Esophagus squamous epithelium (tissue), 5 donors: ENCODE measurements around the gene SELL. TPM values are rescaled to one million over a fixed set of nuclear protein-coding genes. Genes with fewer than 3 reads are reported as not detected.

Experiments
- DNase-seq: peaks from one replicate; lab custom pipeline; 2025; lab: John Stamatoyannopoulos, UW
- H3K27ac ChIP-seq, 4 donors: fragments of 200-600 bp; sonication (generic); one replicate each; pipeline ENCODE4 v1.5.1; 2016 to 2019; ENCODE audit warnings: mild to moderate bottlenecking in 1 of 4
- H3K27me3 ChIP-seq, 4 donors: fragments of 200-600 bp; sonication (generic); 1 replicate in 3 of 4; 2 replicates in 1 of 4; pipeline versions ENCODE4 v1.5.1 to v1.6.0; 2017 to 2021; ENCODE audit warnings: antibody characterized with exemption in 1 of 4
- H3K36me3 ChIP-seq, 3 donors: fragments of 200-600 bp; sonication (generic); one replicate each; pipeline ENCODE4 v1.5.1; 2016 to 2019
- H3K4me1 ChIP-seq, 3 donors: fragments of 200-600 bp; sonication (generic); one replicate each; pipeline ENCODE4 v1.5.1; 2017 to 2019
- H3K4me3 ChIP-seq, 4 donors: fragments of 200-600 bp; sonication (generic); 1 replicate in 3 of 4; 2 replicates in 1 of 4; pipeline ENCODE4 v1.5.1; 2016 to 2019; ENCODE audit warnings: mild to moderate bottlenecking in 2 of 4, moderate library complexity in 1 of 4
- H3K9me3 ChIP-seq, 3 donors: fragments of 200-600 bp; sonication (generic); one replicate each; pipeline ENCODE4 v1.5.1; 2016 to 2019
- POLR2A ChIP-seq, 4 donors: fragments of 450-650 bp; IDR thresholded peaks; one replicate each; pipeline ENCODE4 v1.6.1; 2017; ENCODE audit warnings: antibody characterized with exemption in 4 of 4, mild to moderate bottlenecking in 4 of 4, moderate library complexity in 3 of 4
- WGBS, 2 donors: methylation state at CpG; one replicate each; pipeline ENCODE4 v1.1.5; 2018; 5-methylcytosine and 5-hydroxymethylcytosine counted together
- intact Hi-C: fragments of 100-400 bp; cut with DNase I; formaldehyde crosslinking; loops from one replicate; pipeline ENCODE4 v1.15.0; 2022
- total RNA-seq, 4 donors: library from RNA; depleted of rRNA; stranded (reverse); fragments of >200 nt; gene quantifications; one replicate each; pipeline ENCODE4 v1.1.0, GENCODE V29; 2016
- TF ChIP-seq, protein P1 (sequence below), 6 experiments: fragments of 450-650 bp in 4 of 6; fragments of 200-600 bp in 2 of 6; sonication (generic) in 2 of 6; IDR thresholded peaks; one replicate each; pipeline ENCODE4 v1.5.1; 2016 to 2019; ENCODE audit warnings: antibody characterized with exemption in 6 of 6, mild to moderate bottlenecking in 4 of 6, moderate library complexity in 4 of 6
- donor health status: DM: yes; HTN: yes; CAD: no.

Gene SELL
- total RNA-seq, 4 donors from 2014 or later: 0.38 to 2.2 (median 1.1) TPM

DNA sequence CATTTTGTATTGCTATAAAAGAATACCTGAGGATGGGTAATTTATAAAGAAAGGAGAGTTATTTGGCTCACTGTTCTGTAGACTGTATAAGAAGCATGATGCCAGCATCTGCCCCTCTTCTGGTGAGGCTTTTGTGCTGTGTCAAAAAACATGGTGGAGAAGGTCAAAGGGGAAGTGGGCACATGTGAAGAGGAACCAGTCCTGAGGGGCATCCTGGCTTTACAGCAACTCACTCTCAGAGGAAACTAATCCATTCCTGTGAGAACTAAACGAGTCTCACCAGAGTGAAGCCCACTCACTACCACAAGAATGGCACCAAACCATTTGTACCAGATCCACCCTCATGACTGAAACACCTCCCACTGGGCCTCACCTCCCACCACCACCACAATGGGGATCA is 62.7 kb downstream of the SELL start:
- Histone ChIP-seq H3K4me3 (no peak overlapping the region), H3K27me3 (no peaks in the 10 kb centered on the region), H3K27ac (no peak overlapping the region), H3K9me3 (no peaks in the 10 kb centered on the region), H3K36me3 (no peaks in the 10 kb centered on the region), H3K4me1 (no peaks in the 10 kb centered on the region)
- intact Hi-C loops: no loop called here
- 44% methylated on average over 1 of the region's 1 CpG; no CpG with 5 or more reads in 1 of the 2 donors for WGBS, 2 donors
- DNase-seq: no peak
- TF ChIP-seq, protein P1, sequence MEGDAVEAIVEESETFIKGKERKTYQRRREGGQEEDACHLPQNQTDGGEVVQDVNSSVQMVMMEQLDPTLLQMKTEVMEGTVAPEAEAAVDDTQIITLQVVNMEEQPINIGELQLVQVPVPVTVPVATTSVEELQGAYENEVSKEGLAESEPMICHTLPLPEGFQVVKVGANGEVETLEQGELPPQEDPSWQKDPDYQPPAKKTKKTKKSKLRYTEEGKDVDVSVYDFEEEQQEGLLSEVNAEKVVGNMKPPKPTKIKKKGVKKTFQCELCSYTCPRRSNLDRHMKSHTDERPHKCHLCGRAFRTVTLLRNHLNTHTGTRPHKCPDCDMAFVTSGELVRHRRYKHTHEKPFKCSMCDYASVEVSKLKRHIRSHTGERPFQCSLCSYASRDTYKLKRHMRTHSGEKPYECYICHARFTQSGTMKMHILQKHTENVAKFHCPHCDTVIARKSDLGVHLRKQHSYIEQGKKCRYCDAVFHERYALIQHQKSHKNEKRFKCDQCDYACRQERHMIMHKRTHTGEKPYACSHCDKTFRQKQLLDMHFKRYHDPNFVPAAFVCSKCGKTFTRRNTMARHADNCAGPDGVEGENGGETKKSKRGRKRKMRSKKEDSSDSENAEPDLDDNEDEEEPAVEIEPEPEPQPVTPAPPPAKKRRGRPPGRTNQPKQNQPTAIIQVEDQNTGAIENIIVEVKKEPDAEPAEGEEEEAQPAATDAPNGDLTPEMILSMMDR (IDR thresholded peaks at IDR 0.05): no peak
- no peak for TF ChIP-seq POLR2A (IDR thresholded peaks at IDR 0.05)

DNA sequence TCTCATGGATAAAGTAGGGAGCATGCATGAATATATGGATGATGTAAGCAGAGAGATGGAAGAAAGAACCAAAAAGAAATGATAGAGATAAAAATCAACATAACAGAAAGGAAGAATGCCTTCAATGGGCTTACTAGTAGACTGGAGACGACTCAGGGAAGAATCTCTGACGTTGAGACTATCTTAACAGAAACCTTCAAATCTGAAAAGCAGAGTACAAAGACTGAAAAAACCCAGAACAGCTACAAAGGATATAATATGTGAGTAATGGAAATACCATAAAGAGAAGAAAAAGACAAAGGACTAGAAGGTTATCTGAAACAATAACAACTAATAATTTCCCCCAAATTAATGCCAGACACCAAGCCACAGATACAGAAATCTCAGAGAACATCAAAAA is 63.2 kb downstream of the SELL start:
- no peaks in the 10 kb centered on the region for H3K36me3 ChIP-seq
- H3K4me3 ChIP-seq: no peak overlapping the region
- 61 to 75% methylated on average over 2 of the region's 2 CpGs for WGBS, 2 donors
- no peak for DNase-seq
- H3K9me3 ChIP-seq: no peaks in the 10 kb centered on the region
- no peaks in the 10 kb centered on the region for H3K4me1 ChIP-seq
- no peaks in the 10 kb centered on the region for H3K27me3 ChIP-seq
- TF ChIP-seq, protein P1 (IDR thresholded peaks at IDR 0.05): no peak
- TF ChIP-seq POLR2A (IDR thresholded peaks at IDR 0.05): no peak
- intact Hi-C loops: no loop called here
- H3K27ac ChIP-seq: no peak overlapping the region

DNA sequence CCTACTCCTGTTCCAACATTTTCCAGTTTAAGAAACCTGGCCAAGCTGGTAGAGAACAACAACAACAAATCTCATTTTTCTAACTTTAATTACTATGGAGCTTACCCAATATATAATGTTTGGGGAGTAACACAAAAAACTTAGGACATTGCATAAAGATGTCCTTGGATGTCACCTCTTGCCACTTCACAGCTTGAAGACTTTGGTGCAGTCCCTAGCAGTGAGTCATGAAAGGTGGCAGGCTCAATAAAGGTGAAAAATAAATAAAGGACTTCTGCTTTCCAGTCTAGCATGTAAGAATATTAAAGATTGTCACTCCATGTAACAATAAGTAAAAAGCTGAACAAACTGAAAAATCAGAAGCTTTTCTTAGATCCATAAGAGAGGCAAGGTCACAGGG is 63.9 kb downstream of the SELL start:
- intact Hi-C loops: no loop called here

DNA sequence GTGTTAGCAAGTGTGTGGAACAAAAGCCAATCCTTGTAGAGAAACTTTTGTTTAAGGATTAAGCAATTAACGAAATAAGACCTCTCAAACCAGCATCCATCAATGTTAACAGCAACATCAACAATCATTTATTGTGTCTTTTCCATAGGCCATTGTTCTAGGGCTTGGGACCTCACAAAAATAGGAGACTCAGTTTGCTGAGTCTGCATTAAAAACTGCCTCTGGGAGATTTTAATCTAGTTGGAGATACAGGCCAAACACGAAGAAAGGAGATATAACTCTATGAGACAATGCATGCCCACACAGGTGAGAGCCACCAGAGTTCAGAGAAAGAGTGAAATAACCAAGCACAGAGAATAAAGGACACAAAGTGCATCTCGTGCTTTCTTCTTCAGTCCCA is 67.1 kb downstream of the SELL start:
- no peak for TF ChIP-seq POLR2A (IDR thresholded peaks at IDR 0.05)
- TF ChIP-seq, protein P1 (IDR thresholded peaks at IDR 0.05): no peak

More for the DNA sequence above, 63.9 kb downstream of the SELL start:
- no peak overlapping the region for H3K27ac ChIP-seq
- no peak for TF ChIP-seq POLR2A (IDR thresholded peaks at IDR 0.05)
- TF ChIP-seq, protein P1 (IDR thresholded peaks at IDR 0.05): no peak
- no peaks in the 10 kb centered on the region for H3K27me3 ChIP-seq
- no peaks in the 10 kb centered on the region for H3K4me1 ChIP-seq
- no peak overlapping the region for H3K4me3 ChIP-seq
- no peaks in the 10 kb centered on the region for H3K9me3 ChIP-seq
- H3K36me3 ChIP-seq: no peaks in the 10 kb centered on the region
- no peak for DNase-seq

More for the DNA sequence above, 67.1 kb downstream of the SELL start:
- no peak overlapping the region for H3K27ac ChIP-seq
- no peaks in the 10 kb centered on the region for H3K36me3 ChIP-seq
- no peaks in the 10 kb centered on the region for H3K4me1 ChIP-seq
- 29 to 52% methylated on average over 3 of the region's 3 CpGs for WGBS, 2 donors
- H3K4me3 ChIP-seq: no peak overlapping the region
- H3K27me3 ChIP-seq: no peaks in the 10 kb centered on the region
- intact Hi-C loops: no loop called here
- DNase-seq: no peak
- H3K9me3 ChIP-seq: no peaks in the 10 kb centered on the region

Other genes with a start within 250 kb of the SELL start
- 10 to 100 TPM in 2 of 4 donors, 1 to 10 TPM in 2; 7.0 to 21.4 (median 11.8) TPM for gene SLC19A2, start 225.7 kb downstream of the SELL start, total RNA-seq
- under 1 TPM in 2 of 4 donors, not detected in 2; 0.13 to 0.41 TPM for gene F5, start 125.1 kb downstream of the SELL start, total RNA-seq
- 10 to 100 TPM in 1 of 4 donors, 1 to 10 TPM in 2, under 1 TPM in 1; 0.19 to 15.1 (median 3.1) TPM for gene SELP, start 81.5 kb downstream of the SELL start, total RNA-seq
- gene SELE, start 22.5 kb upstream of the SELL start, total RNA-seq: 1 to 10 TPM in 3 of 4 donors, not detected in 1; 1.2 to 2.6 (median 1.7) TPM
- gene METTL18, start 83.3 kb upstream of the SELL start, total RNA-seq: 10 to 100 TPM in 1 of 4 donors, 1 to 10 TPM in 3; 4.3 to 12.1 (median 6.4) TPM
- gene SCYL3, start 182.3 kb upstream of the SELL start, total RNA-seq: 10 to 100 TPM in 1 of 4 donors, 1 to 10 TPM in 3; 4.8 to 10.1 (median 9.2) TPM